GM19193 (cell line): ENCODE data around the gene SLC48A1.

Experiments used
- POLR2A ChIP-seq: IDR thresholded peaks from 4 replicates; pipeline ENCODE4 v1.6.1; 2011; ENCODE audit not compliant: insufficient read depth, insufficient read length; ENCODE audit errors: extremely low read depth

The SLC48A1 gene

DNA sequence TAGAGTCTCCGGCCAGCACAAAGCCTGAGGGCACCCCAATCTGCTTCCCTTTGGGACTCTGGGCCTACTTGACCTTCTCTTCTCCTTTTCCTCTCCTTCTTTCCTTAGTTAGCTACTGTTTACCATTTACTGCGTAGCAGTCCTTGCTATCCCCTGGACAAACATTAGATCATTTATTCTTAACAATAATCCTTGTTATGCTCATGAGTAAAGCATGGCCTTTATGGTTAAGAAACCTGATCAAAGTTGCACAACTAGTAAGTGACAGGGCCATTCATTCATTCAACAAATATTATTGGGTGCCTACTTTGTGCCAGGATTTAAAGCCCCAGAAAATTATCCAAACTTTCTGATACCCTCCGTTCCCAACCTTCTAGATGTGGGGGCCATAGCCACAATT, 49.8 kb downstream of the SLC48A1 start:
- no peak for TF ChIP-seq POLR2A

- no peak for TF ChIP-seq POLR2A
Measured at GRCh38 chr12:47823422-47824086, 50.5 kb downstream of the SLC48A1 start.

- no peak for TF ChIP-seq POLR2A
Measured at GRCh38 chr12:47824198-47824597, 51.2 kb downstream of the SLC48A1 start.

GRCh38 chr12:47824635-47825034, 51.6 kb downstream of the SLC48A1 start:
- TF ChIP-seq POLR2A: no peak

- TF ChIP-seq POLR2A: no peak
Measured at GRCh38 chr12:47825173-47825639, 52.2 kb downstream of the SLC48A1 start.

DNA sequence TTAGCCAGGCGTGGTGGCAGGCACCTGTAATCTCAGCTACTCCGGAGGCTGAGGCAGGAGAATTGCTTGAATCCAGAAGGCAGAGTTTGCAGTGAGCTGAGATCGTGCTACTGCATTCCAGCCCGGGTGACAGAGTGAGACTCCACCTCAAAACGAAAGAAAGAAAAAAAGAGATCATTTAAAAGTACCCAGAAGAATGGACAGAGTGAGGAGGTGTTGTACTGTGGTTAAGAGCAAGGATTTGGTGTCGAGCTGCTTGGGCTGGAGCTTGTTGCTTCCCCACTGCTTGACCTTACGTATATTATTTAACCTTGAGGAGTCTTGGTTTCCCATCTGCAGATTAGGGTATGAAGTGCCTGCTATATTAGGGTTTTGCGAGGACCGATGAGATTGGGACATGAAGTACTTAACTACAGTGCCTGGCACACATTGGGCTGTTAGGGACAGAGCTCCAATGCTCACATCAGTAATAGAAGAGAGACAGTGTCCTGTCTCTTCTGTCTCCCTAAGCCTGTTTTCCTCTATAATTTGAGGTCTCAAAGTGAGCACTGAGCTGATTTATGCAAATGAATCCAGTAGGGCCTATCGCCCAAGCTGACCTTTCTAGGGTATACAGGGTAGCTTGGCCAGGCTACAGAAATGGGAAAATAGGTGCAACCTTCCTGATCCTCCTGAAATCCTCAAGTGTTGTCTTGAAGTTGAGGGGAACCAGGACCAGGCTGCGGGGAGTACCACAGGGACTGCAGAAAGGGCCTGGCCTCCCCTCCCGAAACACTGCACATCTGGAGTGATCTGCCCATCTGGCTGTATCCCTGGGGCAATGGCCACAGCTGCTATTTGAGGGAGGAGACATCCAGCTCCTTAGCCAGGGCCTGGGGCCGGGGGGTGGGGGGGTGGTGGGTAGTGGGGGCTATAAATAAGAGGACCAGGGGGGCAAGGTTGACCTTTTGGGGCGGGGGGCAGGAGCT, 55.3 kb downstream of the SLC48A1 start:
- TF ChIP-seq POLR2A: no peak

DNA sequence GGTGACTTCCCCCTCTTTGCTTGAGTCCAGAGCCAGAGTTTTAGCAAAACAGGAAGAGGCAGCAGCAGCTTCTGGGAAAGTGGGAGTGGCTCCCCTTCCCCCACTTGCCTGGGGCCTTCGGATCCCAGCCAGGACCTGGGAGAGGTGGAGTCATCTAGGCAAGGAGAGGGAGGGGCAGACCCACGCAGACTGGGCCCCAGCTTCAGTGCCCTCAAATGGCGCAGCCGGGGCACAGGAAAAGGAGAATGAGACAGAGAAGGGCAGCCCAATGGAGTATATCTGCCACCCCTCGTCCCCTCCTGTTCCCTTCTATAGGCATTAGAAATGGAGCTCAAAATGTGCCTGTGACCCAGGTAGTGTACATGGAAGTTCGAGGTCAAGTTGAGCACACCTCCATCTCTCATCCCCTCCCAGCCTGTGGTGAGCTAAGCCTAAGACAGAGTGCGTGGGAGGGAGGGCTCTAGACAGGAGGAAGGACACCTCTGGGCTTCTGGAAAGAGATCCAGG, 56.0 kb downstream of the SLC48A1 start:
- no peak for TF ChIP-seq POLR2A

- TF ChIP-seq POLR2A: no peak
Measured at GRCh38 chr12:47829584-47829983, 56.5 kb downstream of the SLC48A1 start.
